Measurements from ENCODE around the gene SH3BP1.
"Not testable (repeated sequence)": the region's sequence is repeated elsewhere in the genome, so short reads cannot be mapped to it uniquely, and the experiment has no call there.

The SH3BP1 gene

GRCh38 chr22:37650463-37651136 lies 11.1 kb downstream of the SH3BP1 start:
- Histone ChIP-seq H3K27ac (no peak overlapping the region), H3K4me3 (no peak overlapping the region)
- DNase-seq (ENCODE audit: low spot score): no peak
- TF ChIP-seq CTCF (IDR thresholded peaks at IDR 0.05): no peak

GRCh38 chr22:37654563-37655251 lies 15.2 kb downstream of the SH3BP1 start:
- DNase-seq (ENCODE audit: low spot score): no peak
- no peak overlapping the region for H3K27ac ChIP-seq
- no peak overlapping the region for H3K4me3 ChIP-seq
- no peak for TF ChIP-seq CTCF (IDR thresholded peaks at IDR 0.05)

GRCh38 chr22:37655252-37655563 lies 15.7 kb downstream of the SH3BP1 start:
- TF ChIP-seq CTCF (IDR thresholded peaks at IDR 0.05): no peak
- Histone ChIP-seq H3K27ac (no peak overlapping the region), H3K4me3 (no peak overlapping the region)
- DNase-seq (ENCODE audit: low spot score): no peak

GRCh38 chr22:37656583-37656982 lies 17.1 kb downstream of the SH3BP1 start:
- not testable (repeated sequence) for H3K27ac ChIP-seq; H3K4me3 ChIP-seq; DNase-seq (ENCODE audit: low spot score)

GRCh38 chr22:37657590-37658132 lies 18.2 kb downstream of the SH3BP1 start:
- TF ChIP-seq CTCF (IDR thresholded peaks at IDR 0.05): no peak
- DNase-seq (ENCODE audit: low spot score): no peak
- H3K4me3 ChIP-seq: peak overlapping the region; percentile 65
- peak overlapping the region; percentile 55 to 89 for H3K27ac ChIP-seq

GRCh38 chr22:37658133-37659065 lies 18.9 kb downstream of the SH3BP1 start, which contains the start of gene PDXP:
Gene PDXP, plus strand, starts transcription at chr22:37658723. Its CDS starts 60 bp downstream, at chr22:37658783.
- Histone ChIP-seq H3K4me3 (peak within 1 kb of the TSS; percentile 91), H3K27ac (peak within 1 kb of the TSS; percentile 55 to 89)
- DNase-seq (ENCODE audit: low spot score): peak; percentile 100
- TF ChIP-seq CTCF (IDR thresholded peaks at IDR 0.05): no peak

All from coronary artery (tissue), 2 donors.